Measurements from ENCODE around the gene CEACAM16. TPM values are rescaled to one million over a fixed set of nuclear protein-coding genes. Genes with fewer than 3 reads are reported as not detected.

CEACAM16 gene
- total RNA-seq, 1 experiment from 2014 or later = not detected

DNA sequence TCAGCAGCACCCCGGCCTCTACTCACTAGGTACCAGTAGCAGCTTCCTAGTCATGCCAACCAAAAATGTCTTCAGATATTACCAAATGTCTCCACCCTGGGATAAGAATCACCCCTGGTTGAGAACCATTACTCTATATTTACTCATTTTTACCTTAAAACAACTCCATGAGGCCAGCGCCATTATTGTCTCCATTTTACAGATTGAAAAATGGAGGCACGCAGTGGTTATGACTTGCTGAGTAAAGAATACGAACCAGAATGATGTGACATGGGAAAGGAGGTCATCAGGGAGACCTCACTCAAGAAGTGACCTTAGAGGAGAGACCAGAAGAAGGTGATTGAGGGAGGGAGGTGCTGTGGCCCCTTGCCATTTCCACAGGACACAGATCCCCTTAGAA is 25.4 kb upstream of the CEACAM16 start:
- DNase-seq (ENCODE audit: low read depth, low spot score) (no peak), ATAC-seq (no peak)
- Histone ChIP-seq H3K9me3 (ENCODE audit: control insufficient read depth in 1 of 2, insufficient read depth in 1 of 2, low read depth in 1 of 2, low read length in 2 of 2) (no peaks in the 10 kb centered on the region), H4K20me1 (ENCODE audit: insufficient read depth) (no peaks in the 10 kb centered on the region), H3K79me2 (ENCODE audit: insufficient read depth, low read length) (no peaks in the 10 kb centered on the region), H3K36me3 (ENCODE audit: control insufficient read depth in 1 of 2, insufficient read depth in 2 of 2, low read length in 2 of 2) (no peaks in the 10 kb centered on the region), H3K27ac (ENCODE audit: low read depth, low read length) (no peak overlapping the region), H3K4me3 (replicated peaks in 1 of 2; ENCODE audit: low read depth in 1 of 2, low read length in 2 of 2) (no peak overlapping the region), H3K4me1 (ENCODE audit: control insufficient read depth in 1 of 2, insufficient read depth in 2 of 2, low read length in 2 of 2) (peaks cover 13 to 37% of the 10 kb centered on the region in 2 experiments), H3K9me2 (ENCODE audit: insufficient read depth) (no peaks in the 10 kb centered on the region), H2AFZ (ENCODE audit: low read depth, low read length, poor library complexity, severe bottlenecking) (no peak overlapping the region), H3K27me3 (ENCODE audit: insufficient read depth, low read length) (no peaks in the 10 kb centered on the region), H3K9ac (ENCODE audit: low read length) (no peak overlapping the region), H3K4me2 (ENCODE audit: low read length) (no peak overlapping the region)
- TF ChIP-seq ZNF274 (IDR thresholded peaks at IDR 0.05; ENCODE audit: low read depth, low read length) = no peak
- TF ChIP-seq POLR2A (IDR thresholded peaks at IDR 0.05; ENCODE audit: borderline replicate concordance, extremely low read depth, insufficient read depth, insufficient read length) = no peak
- TF ChIP-seq, protein P1, sequence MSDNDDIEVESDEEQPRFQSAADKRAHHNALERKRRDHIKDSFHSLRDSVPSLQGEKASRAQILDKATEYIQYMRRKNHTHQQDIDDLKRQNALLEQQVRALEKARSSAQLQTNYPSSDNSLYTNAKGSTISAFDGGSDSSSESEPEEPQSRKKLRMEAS (IDR thresholded peaks at IDR 0.05) = no peak
- no peak for TF ChIP-seq POLR2AphosphoS5 (IDR thresholded peaks at IDR 0.05; ENCODE audit: low read depth, low read length)
- TF ChIP-seq TCF7L2 (IDR thresholded peaks at IDR 0.05; ENCODE audit: borderline replicate concordance, extremely low read depth, insufficient read depth, insufficient read length) = no peak
- TF ChIP-seq, protein P2, sequence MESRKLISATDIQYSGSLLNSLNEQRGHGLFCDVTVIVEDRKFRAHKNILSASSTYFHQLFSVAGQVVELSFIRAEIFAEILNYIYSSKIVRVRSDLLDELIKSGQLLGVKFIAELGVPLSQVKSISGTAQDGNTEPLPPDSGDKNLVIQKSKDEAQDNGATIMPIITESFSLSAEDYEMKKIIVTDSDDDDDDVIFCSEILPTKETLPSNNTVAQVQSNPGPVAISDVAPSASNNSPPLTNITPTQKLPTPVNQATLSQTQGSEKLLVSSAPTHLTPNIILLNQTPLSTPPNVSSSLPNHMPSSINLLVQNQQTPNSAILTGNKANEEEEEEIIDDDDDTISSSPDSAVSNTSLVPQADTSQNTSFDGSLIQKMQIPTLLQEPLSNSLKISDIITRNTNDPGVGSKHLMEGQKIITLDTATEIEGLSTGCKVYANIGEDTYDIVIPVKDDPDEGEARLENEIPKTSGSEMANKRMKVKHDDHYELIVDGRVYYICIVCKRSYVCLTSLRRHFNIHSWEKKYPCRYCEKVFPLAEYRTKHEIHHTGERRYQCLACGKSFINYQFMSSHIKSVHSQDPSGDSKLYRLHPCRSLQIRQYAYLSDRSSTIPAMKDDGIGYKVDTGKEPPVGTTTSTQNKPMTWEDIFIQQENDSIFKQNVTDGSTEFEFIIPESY (IDR thresholded peaks at IDR 0.05; ENCODE audit: extremely low read depth, insufficient replicate concordance, low read length) = no peak
- no peak for TF ChIP-seq SRF (IDR thresholded peaks at IDR 0.05; ENCODE audit: low read depth)
- TF ChIP-seq JUND (IDR thresholded peaks at IDR 0.05) = no peak
- TF ChIP-seq, protein P3, sequence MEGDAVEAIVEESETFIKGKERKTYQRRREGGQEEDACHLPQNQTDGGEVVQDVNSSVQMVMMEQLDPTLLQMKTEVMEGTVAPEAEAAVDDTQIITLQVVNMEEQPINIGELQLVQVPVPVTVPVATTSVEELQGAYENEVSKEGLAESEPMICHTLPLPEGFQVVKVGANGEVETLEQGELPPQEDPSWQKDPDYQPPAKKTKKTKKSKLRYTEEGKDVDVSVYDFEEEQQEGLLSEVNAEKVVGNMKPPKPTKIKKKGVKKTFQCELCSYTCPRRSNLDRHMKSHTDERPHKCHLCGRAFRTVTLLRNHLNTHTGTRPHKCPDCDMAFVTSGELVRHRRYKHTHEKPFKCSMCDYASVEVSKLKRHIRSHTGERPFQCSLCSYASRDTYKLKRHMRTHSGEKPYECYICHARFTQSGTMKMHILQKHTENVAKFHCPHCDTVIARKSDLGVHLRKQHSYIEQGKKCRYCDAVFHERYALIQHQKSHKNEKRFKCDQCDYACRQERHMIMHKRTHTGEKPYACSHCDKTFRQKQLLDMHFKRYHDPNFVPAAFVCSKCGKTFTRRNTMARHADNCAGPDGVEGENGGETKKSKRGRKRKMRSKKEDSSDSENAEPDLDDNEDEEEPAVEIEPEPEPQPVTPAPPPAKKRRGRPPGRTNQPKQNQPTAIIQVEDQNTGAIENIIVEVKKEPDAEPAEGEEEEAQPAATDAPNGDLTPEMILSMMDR (IDR thresholded peaks at IDR 0.05 in 2 of 3, conservative IDR thresholded peaks at IDR 0.05 in 1 of 3; ENCODE audit: borderline replicate concordance in 1 of 3, insufficient read depth in 1 of 3, low read depth in 2 of 3, low read length in 2 of 3) = no peak
- intact Hi-C loops (cut with micrococcal nuclease) = no loop called here
- RAD21 ChIA-PET (ENCODE audit: low non-redundant PET in 1 of 2, low total read pairs in 2 of 2, uncharacterized antibody in 2 of 2, unreplicated experiment in 2 of 2) = no interaction called here
- POLR2A ChIA-PET = no interaction called here
- no TSS peak for BruUV-seq (replicated peaks)
- CTCF ChIA-PET = no interaction called here

All from HCT116 (cell line).